Embryonic facial prominence (tissue), 1 donor: ENCODE measurements around the gene CCDC13.
A peak's percentile ranks its signal among the peaks of the same experiment; 100 is the strongest.
"Not testable (repeated sequence)": the region's sequence is repeated elsewhere in the genome, so short reads cannot be mapped to it uniquely, and the experiment has no call there.

Experiments
- DNase-seq: peaks from one replicate; pipeline ENCODE4 v3.0.0-alpha.2; 2016; ENCODE audit errors: extremely low spot score

CCDC13 gene

GRCh38 chr3:42772670-42773408 lies at the start of gene CCDC13:
Gene CCDC13 (minus strand): TSS chr3:42773253. CDS start chr3:42758345, 14,908 bp downstream.
- peak; percentile 88 for DNase-seq

- DNase-seq: no peak
Measured at GRCh38 chr3:42822828-42823227, 49.8 kb upstream of the CCDC13 start.

GRCh38 chr3:42820746-42821051 lies 47.6 kb upstream of the CCDC13 start:
- DNase-seq: no peak

DNA sequence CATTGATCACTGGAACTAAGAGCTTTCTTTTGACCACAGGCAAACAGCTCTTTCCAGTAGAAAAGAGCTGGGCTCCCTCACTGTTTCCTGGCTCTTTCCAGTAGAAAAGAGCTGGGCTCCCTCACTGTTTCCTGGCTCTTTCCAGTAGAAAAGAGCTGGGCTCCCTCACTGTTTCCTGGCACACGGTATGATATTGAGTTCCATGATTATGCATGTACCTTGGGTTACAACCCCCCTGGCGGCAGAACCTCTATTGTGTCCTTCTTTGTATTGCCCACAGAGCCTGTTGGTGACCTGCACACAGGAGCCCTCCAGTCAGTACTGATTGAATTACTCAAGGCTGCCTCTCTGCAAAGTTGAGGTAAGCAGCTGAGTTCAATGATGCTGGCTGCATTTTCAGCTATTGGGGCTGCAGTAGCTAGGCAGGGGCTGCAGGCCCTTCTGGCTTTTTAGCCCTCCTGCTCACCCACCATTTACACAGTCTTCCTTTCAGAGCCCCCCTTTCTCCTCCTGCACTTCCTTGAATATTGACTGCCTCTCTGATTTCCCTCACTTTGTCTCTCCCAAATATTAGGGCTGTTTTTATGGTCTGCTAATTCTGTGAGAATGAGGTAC lies 46.4 kb upstream of the CCDC13 start:
- no peak for DNase-seq

DNA sequence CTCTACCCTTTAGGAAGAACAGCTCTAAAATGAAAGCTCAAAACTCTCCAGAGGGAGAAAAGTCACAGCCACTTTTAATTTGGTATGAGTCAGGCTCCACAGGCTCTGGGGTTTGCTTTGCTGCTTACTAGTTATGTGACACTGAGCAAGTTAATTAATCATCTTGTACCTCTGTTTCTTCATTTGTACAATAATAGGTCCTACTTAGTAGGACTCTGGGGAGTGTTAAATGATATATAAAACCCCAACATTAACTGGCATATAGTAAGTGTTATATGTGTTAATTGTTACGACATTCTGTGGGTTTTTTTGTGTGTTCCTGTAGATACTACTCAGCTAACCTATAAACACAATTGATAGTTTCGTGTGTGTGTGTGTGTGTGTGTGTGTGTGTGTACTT lies 42.8 kb upstream of the CCDC13 start:
- no peak for DNase-seq

DNA sequence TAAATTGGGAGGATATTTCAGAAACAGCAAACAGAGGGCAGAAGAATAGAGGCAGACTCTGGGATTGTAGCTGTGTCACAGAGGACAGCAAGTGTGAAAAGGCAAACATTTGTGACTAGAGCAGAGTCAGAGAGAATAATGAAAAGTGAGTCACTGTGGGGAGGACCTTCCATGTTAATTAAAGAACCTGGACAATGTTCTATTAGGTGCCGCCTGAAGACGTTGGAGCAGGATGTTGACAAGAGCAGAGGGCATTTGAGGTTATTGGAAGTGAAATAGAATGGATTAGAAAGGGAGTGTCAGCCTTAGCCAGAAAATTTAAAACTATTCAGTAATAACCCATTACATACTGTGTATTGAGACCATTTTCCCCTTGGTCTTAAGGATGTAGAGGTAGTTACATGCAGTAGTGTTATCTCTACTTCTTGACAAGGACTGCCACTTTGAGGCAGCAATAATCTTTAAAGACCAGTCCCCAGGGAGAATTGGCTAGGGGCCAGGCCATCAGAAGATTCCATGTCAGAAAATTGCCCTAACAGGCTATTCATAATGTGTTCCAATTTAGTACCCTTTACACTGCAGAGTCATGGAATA lies 42.0 kb upstream of the CCDC13 start:
- no peak for DNase-seq

DNA sequence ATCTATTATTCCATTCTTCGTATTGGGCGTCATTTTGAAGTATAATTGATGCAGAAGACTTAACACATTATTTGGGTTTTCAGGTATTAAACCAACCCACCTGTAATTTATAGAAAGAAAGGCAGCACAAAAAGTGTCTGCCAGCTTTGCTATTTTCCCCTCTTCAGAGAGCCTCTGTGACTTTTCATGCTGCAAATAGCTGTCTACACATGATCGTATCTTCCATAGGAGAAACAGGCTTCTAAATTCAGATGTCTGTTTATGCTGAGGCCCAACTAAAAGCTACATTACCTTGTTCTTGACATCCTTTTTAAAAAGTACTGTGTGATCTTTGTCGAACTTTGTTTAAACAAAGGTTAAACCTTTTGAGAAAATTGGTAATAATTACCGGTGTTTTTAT lies 41.2 kb upstream of the CCDC13 start:
- DNase-seq: no peak

DNA sequence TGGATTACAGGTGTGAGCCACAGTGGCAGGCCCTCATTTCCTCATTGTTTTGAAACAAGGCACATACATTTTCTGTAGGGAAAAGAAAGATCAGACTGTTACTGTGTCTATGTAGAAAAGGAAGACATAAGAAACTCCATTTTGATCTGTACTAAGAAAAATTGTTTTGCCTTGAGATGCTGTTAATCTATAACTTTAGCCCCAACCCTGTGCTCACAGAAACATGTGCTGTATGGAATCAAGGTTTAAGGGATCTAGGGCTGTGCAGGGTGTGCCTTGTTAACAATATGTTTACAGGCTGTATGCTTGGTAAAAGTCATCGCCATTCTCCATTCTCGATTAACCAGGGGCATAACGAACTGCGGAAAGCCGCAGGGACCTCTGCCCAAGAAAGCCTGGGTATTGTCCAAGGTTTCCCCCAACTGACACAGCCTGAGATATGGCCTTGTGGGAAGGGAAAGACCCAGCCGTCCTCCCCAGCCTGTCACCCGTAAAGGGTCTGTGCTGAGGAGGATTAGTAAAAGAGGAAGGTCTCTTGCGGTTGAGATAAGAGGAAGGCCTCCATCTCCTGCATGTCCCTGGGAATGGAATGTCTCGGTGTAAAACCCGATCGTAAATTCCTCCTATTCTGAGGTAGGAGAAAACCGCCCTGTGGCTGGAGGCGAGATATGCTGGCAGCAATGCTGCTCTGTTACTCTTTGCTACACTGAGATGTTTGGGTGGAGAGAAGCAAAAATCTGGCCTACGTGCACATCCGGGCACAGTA lies 38.2 kb upstream of the CCDC13 start:
- DNase-seq: not testable (repeated sequence)

DNA sequence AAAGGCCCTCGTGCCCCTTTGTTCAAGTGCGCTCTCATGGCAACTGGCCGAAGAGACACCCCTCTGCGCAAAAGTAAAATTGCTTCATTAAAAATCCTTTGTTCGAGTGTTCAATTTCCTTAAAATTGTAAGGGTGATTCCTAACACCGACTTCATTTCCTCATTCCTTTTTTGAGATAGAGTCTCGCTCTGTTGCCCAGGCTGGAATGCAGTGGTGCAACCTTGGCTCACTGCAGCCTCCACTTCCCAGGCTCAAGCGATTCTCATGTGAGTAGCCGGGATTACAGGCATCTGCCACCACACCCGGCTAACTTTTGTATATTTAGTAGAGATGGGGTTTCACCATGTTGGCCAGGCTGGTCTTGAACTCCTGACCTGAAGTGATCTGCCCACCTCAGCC lies 37.7 kb upstream of the CCDC13 start:
- not testable (repeated sequence) for DNase-seq

- no peak for DNase-seq
Measured at GRCh38 chr3:42809202-42809601, 36.1 kb upstream of the CCDC13 start, which contains the start of gene ACKR2. Gene ACKR2 (plus strand): TSS chr3:42809445. CDS start chr3:42864503, 55,058 bp downstream.

DNA sequence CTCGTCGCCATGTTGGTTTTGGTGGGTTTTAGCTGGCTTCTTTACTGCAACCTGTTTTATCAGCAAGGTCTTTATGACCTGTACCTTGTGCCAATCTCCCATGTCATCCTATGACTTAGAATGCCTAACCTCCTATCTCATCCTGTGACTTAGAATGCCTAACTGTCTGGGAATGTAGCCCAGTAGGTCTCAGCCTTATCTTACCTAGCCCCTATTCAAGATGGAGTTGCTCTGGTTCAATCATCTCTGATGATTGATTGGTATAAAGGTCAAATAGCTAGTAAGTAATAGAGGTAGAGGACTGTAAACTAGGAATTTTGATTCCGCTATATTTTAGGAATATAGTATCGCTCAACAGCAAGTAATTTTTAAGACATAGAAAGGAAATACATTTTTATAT lies 34.9 kb upstream of the CCDC13 start:
- no peak for DNase-seq

- no peak for DNase-seq
Measured at GRCh38 chr3:42805141-42805821, 32.2 kb upstream of the CCDC13 start.

GRCh38 chr3:42804831-42805132 lies 31.7 kb upstream of the CCDC13 start:
- DNase-seq: no peak

DNA sequence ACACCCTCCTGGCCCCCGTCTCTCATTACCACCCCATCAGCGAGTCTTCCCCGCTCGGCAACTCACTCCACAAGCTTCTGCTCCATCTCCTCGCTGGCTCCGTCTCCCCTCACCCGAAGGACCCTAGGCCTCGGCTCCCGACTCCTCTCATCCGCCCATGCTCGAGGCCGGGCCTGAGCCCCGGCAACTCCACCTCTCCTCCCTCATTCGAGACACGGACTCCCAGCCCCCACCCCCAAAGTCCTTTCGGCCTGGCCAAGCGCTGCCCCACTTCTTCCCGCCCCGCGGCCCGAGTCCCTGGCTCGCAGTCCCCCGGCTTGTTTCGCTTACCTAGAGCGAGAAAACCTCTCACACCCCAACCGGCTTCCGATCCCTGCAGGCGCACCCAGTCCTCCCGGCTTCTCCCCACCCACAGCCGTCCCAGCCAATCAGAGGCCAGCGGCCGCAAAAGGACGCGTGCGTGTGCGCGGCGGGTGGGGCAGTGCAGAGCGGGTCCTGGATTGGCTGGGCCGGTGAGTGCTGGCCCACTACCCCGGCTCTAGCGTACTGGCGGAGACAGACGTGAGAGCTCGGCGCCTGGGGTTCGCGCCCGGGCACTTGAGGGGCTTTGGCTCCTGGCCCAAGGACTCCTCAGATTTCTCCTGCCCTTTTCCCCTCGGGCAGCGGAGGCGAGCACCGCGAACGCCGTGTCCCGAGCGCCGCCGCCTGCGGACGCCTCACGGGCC lies 31.2 kb upstream of the CCDC13 start, which contains the start of gene HIGD1A:
Gene HIGD1A, minus strand, starts transcription at position 385 of the 725 bp plus-strand sequence. CDS start 10,237 bp downstream, outside the sequence.
- DNase-seq: peak; percentile 88

DNA sequence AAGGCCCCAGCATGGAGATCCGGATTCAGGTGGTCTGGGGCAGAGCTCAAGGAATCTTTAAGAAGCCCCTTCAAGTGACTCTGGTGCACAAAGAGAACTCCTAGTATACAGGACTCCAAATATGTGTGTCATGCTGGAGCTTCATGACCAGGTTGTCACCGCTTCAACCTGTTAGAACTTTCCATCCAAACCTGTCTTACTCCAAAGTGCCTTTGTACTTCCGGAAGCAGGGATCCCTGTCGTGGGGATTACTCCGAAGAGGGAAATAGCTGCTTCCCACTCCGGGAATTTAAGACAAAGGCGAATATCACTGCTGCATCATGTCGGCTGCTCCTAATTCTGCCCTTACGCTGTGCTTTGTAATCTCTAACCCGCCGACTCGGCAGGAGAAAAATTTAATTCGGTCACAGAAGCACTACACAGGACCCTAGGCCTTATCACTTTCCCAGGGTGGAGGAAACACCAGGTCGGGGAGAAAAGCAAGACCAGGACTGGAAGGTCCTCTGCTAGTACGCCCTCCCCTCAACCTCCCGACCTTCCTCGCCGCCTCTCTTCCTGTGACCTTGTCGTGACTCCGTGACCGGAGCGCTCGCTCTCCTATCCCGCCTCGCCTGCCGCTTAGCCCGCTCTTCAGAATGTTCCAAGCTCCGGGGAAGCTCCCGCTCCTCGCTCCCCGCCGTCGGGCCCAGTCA lies 30.5 kb upstream of the CCDC13 start:
- DNase-seq: no peak

GRCh38 chr3:42802876-42803413 lies 29.9 kb upstream of the CCDC13 start:
- DNase-seq: no peak

DNA sequence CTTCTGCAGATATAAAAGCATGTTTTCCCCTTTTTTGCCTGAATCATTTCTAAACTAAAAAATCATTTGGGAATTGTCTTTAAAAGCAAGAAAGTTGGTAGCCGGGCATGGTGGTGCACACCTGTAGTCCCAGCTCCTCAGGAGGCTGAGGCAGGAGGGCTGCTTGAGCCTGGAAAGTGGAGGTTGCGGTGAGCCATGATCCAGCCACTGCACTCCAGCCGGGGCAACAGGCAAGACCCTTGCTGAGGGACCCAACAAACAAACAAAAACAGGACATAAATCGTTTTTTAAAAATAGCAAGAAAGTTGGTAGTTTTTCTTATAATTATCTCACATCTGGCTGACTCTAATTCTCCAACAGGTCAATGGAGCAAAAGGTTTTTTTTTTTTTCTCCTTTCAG lies 28.7 kb upstream of the CCDC13 start:
- no peak for DNase-seq

DNA sequence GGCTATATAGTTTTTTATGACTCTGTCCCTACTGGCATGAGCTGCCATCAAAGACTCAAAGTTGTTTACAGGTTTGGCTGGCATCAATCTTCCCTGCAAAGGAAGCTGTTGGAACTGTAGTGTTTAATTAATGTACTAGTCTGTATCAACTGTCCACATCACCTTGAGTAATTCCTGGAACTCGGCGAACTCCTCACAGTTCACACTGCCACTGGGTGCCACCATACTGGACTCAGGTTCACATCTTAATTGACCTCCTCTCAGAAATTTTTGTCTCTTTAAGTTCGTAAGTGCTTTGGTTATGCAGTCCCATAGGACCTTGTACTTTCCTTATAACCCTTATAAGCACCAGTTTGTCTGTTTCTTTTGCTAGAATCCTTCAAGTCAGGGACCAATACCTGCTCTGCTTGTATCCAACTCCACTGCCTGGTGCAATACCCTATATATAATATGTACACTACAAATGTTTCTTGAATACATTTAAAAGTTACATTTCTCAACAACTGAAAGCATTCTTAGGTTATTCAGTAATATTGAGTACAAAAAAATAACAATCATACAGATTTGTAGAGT lies 28.1 kb upstream of the CCDC13 start:
- DNase-seq: no peak

- no peak for DNase-seq
Measured at GRCh38 chr3:42800251-42800650, 27.2 kb upstream of the CCDC13 start.

DNA sequence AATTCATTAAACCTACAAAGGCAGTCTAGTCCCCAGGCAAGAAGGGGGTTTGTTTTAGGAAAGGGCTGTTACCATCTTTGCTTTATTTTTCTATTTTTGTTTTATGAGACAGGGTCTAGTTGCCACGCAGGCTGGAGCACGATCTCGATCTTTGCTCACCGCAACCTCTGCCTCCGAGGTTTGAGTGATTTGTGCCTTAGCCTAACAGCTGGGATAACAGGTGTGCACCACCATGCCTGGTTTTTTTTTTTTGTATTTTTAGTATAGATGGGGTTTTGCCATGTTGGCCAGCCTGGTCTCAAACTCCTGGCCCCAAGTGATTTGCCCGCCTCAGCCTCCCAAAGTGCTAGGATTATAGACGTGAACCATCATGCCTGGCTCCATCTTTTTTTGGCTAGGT lies 26.3 kb upstream of the CCDC13 start:
- no peak for DNase-seq
